GM12892 (cell line): Measurements from ENCODE around the gene RPTOR.

ENCODE experiments used
- POLR2A ChIP-seq: IDR thresholded peaks from 2 replicates; pipeline ENCODE4 v1.6.1; 2011; ENCODE audit warnings: low read depth, low read length, control low read depth
- POLR2AphosphoS5 ChIP-seq: IDR thresholded peaks from 2 replicates; pipeline ENCODE4 v1.6.1; 2011; ENCODE audit warnings: low read depth, low read length, control low read depth

GRCh38 chr17:80732268-80732667 lies 187.6 kb downstream of the RPTOR start:
- no peak for TF ChIP-seq POLR2AphosphoS5
- TF ChIP-seq POLR2A, result no peak
